NCI-H2227 treated with DMSO at 0.1 percent for 48 hours (cell line): Measurements from ENCODE around the gene SUGP1.

Experiments used
- DNase-seq: peaks from one replicate; lab custom pipeline; 2025; lab: John Stamatoyannopoulos, UW

SUGP1 gene

GRCh38 chr19:19227217-19227616 is 93.1 kb downstream of the SUGP1 start:
- no peak for DNase-seq

GRCh38 chr19:19226663-19227062 is 93.6 kb downstream of the SUGP1 start:
- DNase-seq: no peak

- DNase-seq: no peak
Observed at GRCh38 chr19:19226204-19226603, 94.1 kb downstream of the SUGP1 start.
